Gastrocnemius medialis (tissue), 4 donors: ENCODE data around the gene TEDDM1. TPM values are rescaled to one million over a fixed set of nuclear protein-coding genes. Genes with fewer than 3 reads are reported as not detected.

ENCODE experiments used
- ATAC-seq, 2 donors: fragments of 150-250 bp; one replicate each; pipeline ENCODE4 v1.9.1; 2016
- DNase-seq, 2 donors: peaks; one replicate each; pipeline ENCODE4 v3.0.0-alpha.2; 2019
- H3K27ac ChIP-seq, 4 donors: fragments of 200-600 bp; sonication (generic); 1 replicate in 1 of 4; 2 replicates in 3 of 4; pipeline ENCODE4 v1.5.1; 2016 to 2018; ENCODE audit warnings: mild to moderate bottlenecking in 2 of 4, moderate library complexity in 1 of 4
- H3K27me3 ChIP-seq, 3 donors: fragments of 200-600 bp; sonication (generic) in 2 of 3; 1 replicate in 1 of 3; 2 replicates in 2 of 3; pipeline versions ENCODE4 v1.5.1 to v1.6.0; 2016 to 2019; ENCODE audit warnings: mild to moderate bottlenecking in 1 of 3, moderate library complexity in 1 of 3
- H3K36me3 ChIP-seq, 2 donors: fragments of 200-600 bp; sonication (generic) in 1 of 2; one replicate each; pipeline ENCODE4 v1.5.1; 2017 to 2018
- H3K4me1 ChIP-seq, 2 donors: fragments of 200-600 bp; sonication (generic) in 1 of 2; one replicate each; pipeline ENCODE4 v1.5.1; 2016 to 2017; ENCODE audit warnings: mild to moderate bottlenecking in 2 of 2
- H3K4me3 ChIP-seq, 4 donors: fragments of 200-600 bp; sonication (generic) in 3 of 4; 1 replicate in 1 of 4; 2 replicates in 3 of 4; pipeline ENCODE4 v1.5.1; 2016 to 2019; ENCODE audit warnings: mild to moderate bottlenecking in 2 of 4
- H3K9me3 ChIP-seq, 3 donors: fragments of 200-600 bp; sonication (generic) in 2 of 3; 1 replicate in 1 of 3; 2 replicates in 2 of 3; pipeline ENCODE4 v1.5.1; 2016 to 2019
- CTCF ChIP-seq, 5 experiments: fragments of 450-650 bp in 3 of 5; fragments of 200-600 bp in 2 of 5; sonication (generic) in 2 of 5; IDR thresholded peaks in 4 of 5; conservative IDR thresholded peaks in 1 of 5; 1 replicate in 4 of 5; 2 replicates in 1 of 5; pipeline ENCODE4 v1.5.1; 2016 to 2019; ENCODE audit warnings: antibody characterized with exemption in 5 of 5, mild to moderate bottlenecking in 3 of 5, moderate library complexity in 3 of 5
- POLR2A ChIP-seq, 2 donors: fragments of 450-650 bp; IDR thresholded peaks; one replicate each; pipeline ENCODE4 v1.6.1; 2017; ENCODE audit warnings: antibody characterized with exemption in 2 of 2, mild to moderate bottlenecking in 2 of 2, moderate library complexity in 2 of 2
- in situ Hi-C, 4 donors: fragments of 200-750 bp; cut with MboI; loops; one replicate each; pipeline versions ENCODE4 v1.15.0 to v1.8.0; 2017; ENCODE audit warnings: low sequenced_read_pairs in 4 of 4
- intact Hi-C: fragments of 100-400 bp; cut with DNase I; formaldehyde crosslinking; loops from one replicate; pipeline ENCODE4 v1.15.1; 2023; ENCODE audit warnings: low total_unique reads
- total RNA-seq, 4 donors: library from RNA; depleted of rRNA; stranded (reverse); fragments of >200 nt; gene quantifications; one replicate each; pipeline versions ENCODE4 v1.1.0 to v1.2.3, GENCODE V29; 2016

The TEDDM1 gene
- total RNA-seq, 4 donors from 2014 or later: not detected

GRCh38 chr1:182444497-182444896 is 44.0 kb upstream of the TEDDM1 start:
- H3K27ac ChIP-seq: no peak overlapping the region
- H3K4me3 ChIP-seq: no peak overlapping the region
- intact Hi-C loops: no loop called here
- H3K9me3 ChIP-seq: no peaks in the 10 kb centered on the region
- H3K36me3 ChIP-seq: no peaks in the 10 kb centered on the region
- in situ Hi-C loops: loop anchor here (10.0 to 25.0 kb wide), 3 partner anchors 318 to 343 kb away; partner anchors contain the start of gene NPL (in 2 of the 4)
- DNase-seq (no peak), ATAC-seq (no peak)
- TF ChIP-seq CTCF (IDR thresholded peaks at IDR 0.05 in 4 of 5, conservative IDR thresholded peaks at IDR 0.05 in 1 of 5) (no peak), POLR2A (IDR thresholded peaks at IDR 0.05) (no peak)
- H3K27me3 ChIP-seq: no peaks in the 10 kb centered on the region
- H3K4me1 ChIP-seq: no peaks in the 10 kb centered on the region

GRCh38 chr1:182442333-182442732 is 41.9 kb upstream of the TEDDM1 start:
- intact Hi-C loops (no loop called here), in situ Hi-C loops (loop anchor here (10.0 to 25.0 kb wide), 3 partner anchors 320 to 345 kb away; partner anchors contain the start of gene NPL (in 2 of the 4))
- ATAC-seq: no peak

GRCh38 chr1:182441719-182442118 is 41.3 kb upstream of the TEDDM1 start:
- H3K4me3 ChIP-seq: no peak overlapping the region
- TF ChIP-seq POLR2A (IDR thresholded peaks at IDR 0.05): no peak
- no peak for TF ChIP-seq CTCF (IDR thresholded peaks at IDR 0.05 in 4 of 5, conservative IDR thresholded peaks at IDR 0.05 in 1 of 5)
- no peaks in the 10 kb centered on the region for H3K4me1 ChIP-seq
- intact Hi-C loops: no loop called here
- ATAC-seq (no peak), DNase-seq (no peak)
- no peaks in the 10 kb centered on the region for H3K36me3 ChIP-seq
- H3K27ac ChIP-seq: no peak overlapping the region
- in situ Hi-C loops: loop anchor here (10.0 to 25.0 kb wide), 3 partner anchors 321 to 346 kb away; partner anchors contain the start of gene NPL (in 2 of the 4)
- H3K9me3 ChIP-seq: no peaks in the 10 kb centered on the region
- no peaks in the 10 kb centered on the region for H3K27me3 ChIP-seq

More at GRCh38 chr1:182442333-182442732, 41.9 kb upstream of the TEDDM1 start:
- no peak for DNase-seq
- no peaks in the 10 kb centered on the region for H3K4me1 ChIP-seq
- no peak overlapping the region for H3K4me3 ChIP-seq
- no peak overlapping the region for H3K27ac ChIP-seq
- no peaks in the 10 kb centered on the region for H3K9me3 ChIP-seq
- no peaks in the 10 kb centered on the region for H3K36me3 ChIP-seq
- TF ChIP-seq CTCF (IDR thresholded peaks at IDR 0.05 in 4 of 5, conservative IDR thresholded peaks at IDR 0.05 in 1 of 5) (no peak), POLR2A (IDR thresholded peaks at IDR 0.05) (no peak)
- no peaks in the 10 kb centered on the region for H3K27me3 ChIP-seq

GRCh38 chr1:182438326-182438725 is 37.9 kb upstream of the TEDDM1 start:
- intact Hi-C loops: no loop called here
- ATAC-seq (no peak), DNase-seq (no peak)
- in situ Hi-C loops: loop anchor here in 3 of 4 donors (25.0 kb wide), 2 partner anchors 324 to 349 kb away; partner anchors contain the start of gene NPL (in 1 of the 3)
- Histone ChIP-seq H3K4me3 (no peak overlapping the region), H3K27me3 (no peaks in the 10 kb centered on the region), H3K4me1 (no peaks in the 10 kb centered on the region), H3K9me3 (no peaks in the 10 kb centered on the region), H3K27ac (no peak overlapping the region), H3K36me3 (no peaks in the 10 kb centered on the region)
- no peak for TF ChIP-seq POLR2A (IDR thresholded peaks at IDR 0.05)
- no peak for TF ChIP-seq CTCF (IDR thresholded peaks at IDR 0.05 in 4 of 5, conservative IDR thresholded peaks at IDR 0.05 in 1 of 5)

GRCh38 chr1:182433580-182433979 is 33.1 kb upstream of the TEDDM1 start:
- Histone ChIP-seq H3K27me3 (no peaks in the 10 kb centered on the region), H3K4me3 (no peak overlapping the region), H3K4me1 (no peaks in the 10 kb centered on the region), H3K9me3 (no peaks in the 10 kb centered on the region), H3K27ac (no peak overlapping the region), H3K36me3 (no peaks in the 10 kb centered on the region)
- intact Hi-C loops: no loop called here
- TF ChIP-seq CTCF (IDR thresholded peaks at IDR 0.05 in 4 of 5, conservative IDR thresholded peaks at IDR 0.05 in 1 of 5) (no peak), POLR2A (IDR thresholded peaks at IDR 0.05) (no peak)
- DNase-seq (no peak), ATAC-seq (no peak)
- in situ Hi-C loops: loop anchor here in 3 of 4 donors (25.0 kb wide), 2 partner anchors 329 to 354 kb away; partner anchors contain the start of gene NPL (in 1 of the 3)
